ENCODE data around the gene HSD11B1. TPM values are rescaled to one million over a fixed set of nuclear protein-coding genes. Genes with fewer than 3 reads are reported as not detected.

Gene HSD11B1
- total RNA-seq, 2 donors from 2014 or later = 0.48 to 0.59 TPM

- peak; percentile 54 for DNase-seq
- no peaks in the 10 kb centered on the region for H3K9me3 ChIP-seq
- no peaks in the 10 kb centered on the region for H3K4me1 ChIP-seq
- peak overlapping the region; percentile 22 for H3K4me3 ChIP-seq
- TF ChIP-seq CTCF (IDR thresholded peaks at IDR 0.05) = no peak
- H3K9ac ChIP-seq (ENCODE audit: low read depth in 2 of 2, low read length in 2 of 2) = peak overlapping the region; percentile 31 to 54
- H3K36me3 ChIP-seq = no peaks in the 10 kb centered on the region
- H3K27ac ChIP-seq = peak overlapping the region; percentile 57
- intact Hi-C loops (cut with DNase I) = no loop called here
- H3K27me3 ChIP-seq = no peaks in the 10 kb centered on the region
Measured at GRCh38 chr1:209769171-209769904, 64.7 kb downstream of the HSD11B1 start.

- no peaks in the 10 kb centered on the region for H3K4me1 ChIP-seq
- H3K9ac ChIP-seq (ENCODE audit: low read depth in 2 of 2, low read length in 2 of 2) = peak overlapping the region; percentile 31 to 54
- peak overlapping the region; percentile 10 for H3K4me3 ChIP-seq
- DNase-seq = no peak
- H3K27ac ChIP-seq = peak overlapping the region; percentile 57
- H3K36me3 ChIP-seq = no peaks in the 10 kb centered on the region
- intact Hi-C loops (cut with DNase I) = no loop called here
- H3K9me3 ChIP-seq = no peaks in the 10 kb centered on the region
- TF ChIP-seq CTCF (IDR thresholded peaks at IDR 0.05) = no peak
- no peaks in the 10 kb centered on the region for H3K27me3 ChIP-seq
Measured at GRCh38 chr1:209769971-209770370, 65.3 kb downstream of the HSD11B1 start.

- H3K4me3 ChIP-seq = no peak overlapping the region
- no peaks in the 10 kb centered on the region for H3K4me1 ChIP-seq
- no peaks in the 10 kb centered on the region for H3K27me3 ChIP-seq
- no peaks in the 10 kb centered on the region for H3K9me3 ChIP-seq
- TF ChIP-seq CTCF (IDR thresholded peaks at IDR 0.05) = no peak
- no peak overlapping the region for H3K9ac ChIP-seq (ENCODE audit: low read depth in 2 of 2, low read length in 2 of 2)
- no peak for DNase-seq
- no peak overlapping the region for H3K27ac ChIP-seq
- H3K36me3 ChIP-seq = no peaks in the 10 kb centered on the region
- intact Hi-C loops (cut with DNase I) = no loop called here
Measured at GRCh38 chr1:209770636-209771415, 66.2 kb downstream of the HSD11B1 start.

- Histone ChIP-seq H3K9ac (ENCODE audit: low read depth in 2 of 2, low read length in 2 of 2) (no peak overlapping the region), H3K27me3 (no peaks in the 10 kb centered on the region), H3K9me3 (no peaks in the 10 kb centered on the region), H3K27ac (no peak overlapping the region), H3K36me3 (no peaks in the 10 kb centered on the region), H3K4me3 (no peak overlapping the region), H3K4me1 (no peaks in the 10 kb centered on the region)
- no peak for DNase-seq
- no peak for TF ChIP-seq CTCF (IDR thresholded peaks at IDR 0.05)
- intact Hi-C loops (cut with DNase I) = no loop called here
Measured at GRCh38 chr1:209772126-209772525, 67.5 kb downstream of the HSD11B1 start.

- TF ChIP-seq CTCF (IDR thresholded peaks at IDR 0.05) = no peak
- H3K27ac ChIP-seq = no peak overlapping the region
- no peaks in the 10 kb centered on the region for H3K36me3 ChIP-seq
- H3K4me1 ChIP-seq = no peaks in the 10 kb centered on the region
- H3K9me3 ChIP-seq = no peaks in the 10 kb centered on the region
- no peak for DNase-seq
- H3K4me3 ChIP-seq = no peak overlapping the region
- H3K9ac ChIP-seq (ENCODE audit: low read depth in 2 of 2, low read length in 2 of 2) = no peak overlapping the region
- intact Hi-C loops (cut with DNase I) = no loop called here
- no peaks in the 10 kb centered on the region for H3K27me3 ChIP-seq
Measured at GRCh38 chr1:209774592-209774991, 69.9 kb downstream of the HSD11B1 start.
